NCI-H526 (cell line): ENCODE data around the gene TREM2.
"Not testable (repeated sequence)": the region's sequence is repeated elsewhere in the genome, so short reads cannot be mapped to it uniquely, and the experiment has no call there.

Experiments used
- DNase-seq, 2 experiments: peaks; one replicate each; lab custom pipeline; 2025; lab: John Stamatoyannopoulos, UW

Gene TREM2

DNA sequence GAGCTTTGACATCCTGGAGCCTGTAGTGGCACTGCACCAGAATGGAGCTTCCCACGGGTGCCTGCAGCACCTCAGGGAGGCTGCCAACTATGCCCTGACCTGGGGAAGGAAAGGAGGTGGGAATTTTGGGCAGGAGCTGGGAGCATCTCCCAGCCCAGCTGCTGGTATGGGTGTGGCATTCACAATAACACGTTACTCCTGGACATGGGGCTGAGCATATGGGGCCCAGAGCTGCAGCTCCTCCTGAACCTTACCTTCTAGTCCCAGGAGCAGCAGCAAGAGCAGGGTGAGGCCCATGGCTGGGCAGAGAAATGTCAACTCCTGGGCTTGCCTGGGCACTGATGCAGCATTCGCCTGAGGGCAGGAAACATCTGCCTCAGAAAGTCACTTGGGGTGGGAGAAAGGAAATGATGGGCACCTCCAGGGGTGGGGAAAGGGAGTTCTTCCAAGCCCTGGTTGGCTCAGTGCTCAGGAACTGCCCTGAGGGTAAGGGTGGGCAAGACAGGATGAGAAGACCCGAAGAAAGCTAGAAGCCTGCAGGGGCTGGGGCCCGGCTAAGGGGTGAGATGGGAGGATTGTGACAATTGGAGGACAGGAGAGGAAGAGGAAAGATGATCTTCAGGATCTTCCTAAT is 8.8 kb downstream of the TREM2 start, which contains the start of gene TREML1:
Gene TREML1, minus strand, starts transcription at position 356 of the 634 bp plus-strand sequence. Its CDS starts 59 bp downstream, at position 297.
- DNase-seq, result no peak

DNA sequence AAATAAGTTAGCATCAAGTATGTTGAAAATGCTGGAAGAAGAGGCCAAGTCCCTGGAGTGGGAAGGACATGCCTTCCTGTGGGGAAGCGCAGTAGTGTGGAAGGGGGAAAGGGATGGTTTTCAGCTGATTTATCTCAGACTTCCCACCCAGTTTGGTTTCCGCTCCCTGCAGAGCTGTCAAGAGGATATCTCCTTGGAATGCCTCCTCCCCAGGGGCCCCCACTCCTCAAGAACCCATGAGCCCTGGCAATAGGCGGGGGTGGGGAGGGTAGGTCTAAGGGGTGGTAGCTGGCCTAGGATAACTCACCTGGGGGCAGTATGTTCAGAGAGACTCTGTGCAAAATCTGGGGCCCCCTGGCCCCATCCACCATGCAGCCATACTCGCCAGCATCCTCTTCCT is 9.5 kb downstream of the TREM2 start:
- DNase-seq, result no peak

DNA sequence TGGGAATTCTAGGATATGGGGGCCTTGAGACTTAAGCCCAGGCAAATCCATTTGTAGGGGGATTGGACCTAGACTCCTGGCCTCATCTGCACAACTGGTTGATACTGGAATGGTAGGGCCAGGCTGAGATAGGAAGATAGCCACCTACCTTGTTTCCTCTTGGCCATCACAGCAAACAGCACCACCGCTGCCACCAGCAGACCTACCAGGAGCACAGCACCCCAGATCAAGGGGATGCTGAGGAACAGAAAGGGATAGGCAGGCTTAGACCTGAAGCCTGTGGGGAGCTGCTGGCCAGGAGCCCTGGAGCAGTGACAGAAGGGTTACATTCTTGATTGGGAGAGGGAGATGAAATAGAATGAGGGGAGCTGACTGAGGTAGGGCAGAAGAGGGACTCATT is 12.2 kb downstream of the TREM2 start:
- no peak for DNase-seq

DNA sequence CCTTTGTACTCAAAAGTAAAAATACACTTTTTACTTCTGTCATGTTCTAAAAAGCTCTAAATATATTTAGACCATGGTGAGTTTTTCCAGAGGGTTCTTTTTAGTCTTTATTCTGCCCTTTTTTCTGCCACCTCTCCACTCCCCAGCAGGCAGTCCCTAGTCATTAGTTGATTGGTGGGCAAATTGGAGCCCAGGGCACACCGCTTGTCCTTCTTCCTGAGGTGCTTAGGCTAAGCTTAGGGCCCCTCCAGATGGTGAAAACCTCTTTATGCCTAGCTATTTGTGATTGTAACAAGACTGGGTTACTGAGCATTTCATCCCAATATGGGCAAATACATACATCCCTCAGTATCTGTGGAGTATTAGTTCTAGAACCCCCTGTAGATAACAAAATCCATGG is 15.0 kb downstream of the TREM2 start:
- DNase-seq, result no peak

DNA sequence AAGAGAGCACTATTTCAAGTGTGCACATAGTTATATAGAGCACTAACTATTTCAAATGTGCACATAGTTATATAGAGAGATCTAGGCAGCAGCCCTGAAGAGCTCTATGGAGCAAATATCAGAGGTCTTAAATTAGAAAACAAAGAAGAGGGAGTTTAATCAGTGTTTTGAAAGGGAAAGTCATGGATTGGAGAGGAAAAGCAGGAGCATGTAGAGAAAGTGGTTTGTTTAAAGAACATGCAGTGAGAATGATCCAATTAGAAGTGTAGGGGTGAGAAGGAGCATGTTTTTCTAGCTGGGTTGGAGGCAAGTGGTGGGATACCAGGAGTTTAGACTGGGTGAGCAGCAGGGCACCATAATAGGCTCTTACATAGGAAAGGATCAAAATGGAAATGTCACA is 26.0 kb downstream of the TREM2 start:
- DNase-seq, result no peak

DNA sequence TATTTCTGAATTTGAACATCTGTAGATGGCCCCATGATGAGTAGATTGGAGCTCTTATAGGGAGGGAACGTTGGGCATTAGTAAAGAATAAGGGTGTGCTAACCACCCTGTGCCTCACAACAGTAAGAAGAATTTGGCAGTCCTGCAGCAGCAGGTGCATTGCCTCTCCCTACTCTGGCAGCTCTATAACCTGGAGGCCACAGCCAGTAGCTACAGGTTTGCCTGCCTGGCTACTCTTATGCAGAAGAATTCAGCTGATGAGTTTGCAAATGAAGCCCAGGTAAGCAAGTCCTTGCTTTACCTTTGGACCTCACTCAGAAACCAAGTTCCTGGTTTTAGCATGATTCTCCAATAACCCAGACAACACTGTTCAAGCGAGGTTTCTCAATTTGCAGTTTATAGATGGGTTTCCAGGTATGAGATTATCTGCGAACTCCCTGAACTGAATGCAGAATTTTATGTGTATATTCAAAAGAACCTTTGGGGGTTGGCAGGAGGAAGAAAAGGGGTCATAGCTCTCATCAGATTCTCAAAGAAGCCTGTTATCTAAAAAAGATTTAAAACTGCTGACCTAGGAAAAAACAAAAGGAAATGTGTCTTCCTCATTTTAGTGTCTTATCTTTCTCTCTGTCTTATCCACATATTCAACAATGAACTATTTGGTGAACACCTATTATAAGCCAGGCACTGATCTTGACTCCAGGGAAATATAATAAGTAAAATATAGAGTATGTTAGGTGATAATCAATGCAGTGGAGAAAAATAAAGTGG is 27.7 kb downstream of the TREM2 start:
- DNase-seq, result peak in 1 of 2 experiments; percentile 17

DNA sequence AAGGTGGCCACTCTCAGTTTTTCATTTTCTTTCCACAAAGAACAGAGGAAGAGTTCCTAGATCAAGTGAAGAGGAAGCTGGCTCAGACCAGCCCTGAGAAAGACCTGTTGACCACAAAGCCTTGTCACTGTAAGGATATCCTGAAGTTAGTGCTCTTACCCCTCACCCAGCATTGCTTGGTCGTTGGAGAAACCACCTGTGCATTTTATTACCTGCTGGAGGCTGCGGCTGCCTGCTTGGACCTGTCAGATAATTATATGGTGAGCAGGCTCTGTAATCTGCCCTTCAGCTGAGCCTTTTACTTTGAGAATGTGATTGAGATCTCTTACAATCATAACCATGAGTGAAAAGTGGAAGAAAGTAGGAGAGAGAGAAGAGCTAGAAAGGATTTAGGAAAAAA is 30.7 kb downstream of the TREM2 start:
- DNase-seq, result peak; percentile 39 to 68

DNA sequence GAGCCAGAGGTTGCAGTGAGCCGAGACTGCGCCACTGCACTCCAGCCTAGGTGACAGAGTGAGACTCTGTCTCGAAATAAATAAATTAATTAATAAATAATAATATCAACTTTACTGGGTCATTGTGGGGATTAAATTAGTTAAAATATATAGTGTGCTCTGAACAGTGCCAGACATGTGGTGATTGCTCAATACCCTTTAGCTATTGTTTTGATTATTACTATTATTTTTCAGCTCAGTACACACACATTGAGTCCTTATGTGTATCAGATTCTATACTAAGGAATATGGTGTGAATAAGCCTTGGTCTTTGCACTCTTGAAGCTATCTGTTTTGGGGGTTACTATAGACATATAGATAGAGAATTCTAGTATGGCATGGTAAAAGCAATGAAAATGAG is 37.6 kb downstream of the TREM2 start:
- DNase-seq, result no peak

DNA sequence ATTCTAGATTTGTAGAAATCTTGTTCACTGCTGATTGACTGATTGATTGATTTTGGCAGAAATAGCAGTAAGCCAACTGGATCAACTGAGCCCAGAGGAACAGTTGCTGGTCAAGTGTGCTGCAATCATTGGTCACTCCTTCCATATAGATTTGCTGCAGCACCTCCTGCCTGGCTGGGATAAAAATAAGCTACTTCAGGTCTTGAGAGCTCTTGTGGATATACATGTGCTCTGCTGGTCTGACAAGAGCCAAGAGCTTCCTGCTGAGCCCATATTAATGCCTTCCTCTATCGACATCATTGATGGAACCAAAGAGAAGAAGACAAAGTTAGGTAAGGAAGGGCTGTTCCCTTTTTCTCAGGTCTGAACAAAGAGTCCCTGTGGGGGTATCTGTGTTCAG is 40.0 kb downstream of the TREM2 start:
- DNase-seq, result no peak

DNA sequence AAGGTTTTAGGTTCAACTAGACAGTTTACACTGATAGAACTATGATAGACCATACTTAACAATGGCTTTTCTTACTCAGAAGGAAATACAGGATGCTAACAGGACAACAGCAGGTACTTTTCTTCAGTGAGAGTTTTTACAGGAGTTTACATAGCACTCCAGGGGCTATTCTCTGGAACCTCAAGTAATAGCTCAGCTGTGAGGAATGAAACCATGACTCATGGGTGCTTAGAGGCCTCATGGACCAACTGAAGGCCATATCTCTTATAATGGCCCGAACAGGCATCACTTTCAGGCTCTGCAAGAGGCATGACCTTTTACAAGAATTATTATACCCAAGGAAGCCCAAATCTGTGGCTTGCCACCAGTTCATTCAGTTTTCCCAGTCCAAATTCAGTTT is 40.5 kb downstream of the TREM2 start:
- no peak for DNase-seq

DNA sequence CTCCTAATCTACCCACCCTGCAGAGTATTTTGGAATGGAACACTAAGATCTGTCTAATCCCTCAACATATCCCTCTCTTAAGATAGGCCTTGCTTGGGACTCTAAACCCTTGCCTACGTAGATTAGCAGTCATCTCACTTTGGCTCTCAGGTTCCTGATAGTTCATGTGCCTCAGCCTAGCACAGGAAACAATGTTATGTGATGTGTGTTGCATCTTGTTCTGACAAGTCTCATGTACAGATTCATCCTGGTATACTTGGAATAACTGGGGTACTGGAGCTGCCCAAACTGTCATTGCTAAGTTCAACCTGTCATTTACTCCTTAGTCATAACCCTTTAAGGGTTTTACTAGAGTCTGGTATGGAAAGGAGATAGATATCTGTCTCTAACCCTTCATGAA is 42.9 kb downstream of the TREM2 start:
- DNase-seq, result no peak

DNA sequence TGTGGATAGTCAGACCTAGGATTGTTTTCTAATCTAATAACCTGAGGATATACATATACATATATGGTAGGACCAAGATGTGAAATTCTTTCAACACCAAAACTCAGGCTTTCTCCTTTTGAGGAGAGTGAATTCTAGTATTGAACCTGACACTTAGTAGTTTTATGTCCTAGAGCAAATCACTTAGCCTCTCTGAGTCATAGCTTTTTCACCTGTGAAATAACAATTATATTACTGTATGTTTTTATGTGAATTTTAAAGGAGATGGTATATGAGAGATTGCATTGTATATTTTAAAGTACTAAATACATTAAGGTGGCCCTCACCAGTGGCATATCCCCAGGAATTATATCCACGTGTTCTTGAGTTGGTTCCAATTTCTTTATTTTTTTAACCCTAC is 43.4 kb downstream of the TREM2 start:
- DNase-seq, result no peak

DNA sequence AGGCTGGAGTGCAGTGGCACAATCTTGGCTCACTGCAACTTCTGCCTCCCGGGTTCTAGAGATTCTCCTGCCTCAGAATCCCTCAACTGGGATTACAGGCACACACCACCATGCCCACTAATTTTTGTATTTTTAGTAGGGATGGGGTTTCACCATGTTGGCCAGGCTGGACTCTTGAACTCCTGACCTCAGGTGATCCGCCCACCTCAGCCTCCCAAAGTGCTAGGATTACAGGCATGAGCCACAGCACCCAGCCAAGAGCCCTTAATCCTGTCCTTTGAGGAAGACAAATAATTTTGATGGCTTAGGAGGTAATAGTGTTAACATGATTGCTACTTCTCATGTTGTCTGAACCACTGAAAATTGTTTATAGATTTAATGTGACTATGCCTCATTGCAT is 47.9 kb downstream of the TREM2 start:
- DNase-seq, result not testable (repeated sequence)

DNA sequence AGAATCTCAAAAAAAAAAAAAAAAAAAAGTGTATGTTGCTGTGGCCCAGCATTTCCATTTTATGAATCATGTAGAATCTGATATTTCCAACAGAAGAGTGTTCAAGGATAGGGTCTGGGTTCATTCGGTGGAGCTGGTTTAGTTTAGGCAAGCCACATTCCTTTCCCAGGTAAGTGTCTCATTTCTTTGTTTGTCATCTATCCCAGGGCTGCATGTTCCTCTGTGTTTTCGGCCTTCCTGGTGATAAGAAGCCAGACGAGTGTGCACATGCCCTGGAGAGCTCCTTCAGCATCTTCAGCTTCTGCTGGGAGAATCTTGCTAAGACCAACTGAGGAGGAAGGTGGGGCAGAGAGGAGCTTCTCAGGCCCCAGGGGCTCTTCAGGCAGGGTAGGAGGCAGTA is 51.9 kb downstream of the TREM2 start:
- DNase-seq, result no peak
